GM06990 (cell line): Measurements from ENCODE around the gene CFAP46.

Experiments
- DNase-seq: peaks from one replicate; pipeline ENCODE4 v3.0.0-alpha.2; 2011; ENCODE audit not compliant: insufficient read length; ENCODE audit errors: extremely low read depth
- H3K27me3 ChIP-seq: replicated peaks from 2 replicates; pipeline ENCODE4 v1.6.0; 2011; ENCODE audit warnings: low read length; ENCODE audit not compliant: control insufficient read depth, insufficient read depth
- H3K36me3 ChIP-seq: 2 replicates; pipeline ENCODE4 v1.5.1; 2011; ENCODE audit warnings: low read length; ENCODE audit not compliant: control insufficient read depth, insufficient read depth
- H3K4me3 ChIP-seq: replicated peaks from 2 replicates; pipeline ENCODE4 v1.5.1; 2011; ENCODE audit warnings: low read depth, mild to moderate bottlenecking, control low read depth, low read length
- CTCF ChIP-seq: IDR thresholded peaks from 2 replicates; pipeline ENCODE4 v1.5.1; 2011; ENCODE audit warnings: low read length, control low read depth, mild to moderate bottlenecking, inconsistent platforms; ENCODE audit not compliant: insufficient read depth, poor library complexity, severe bottlenecking

The CFAP46 gene

GRCh38 chr10:132973903-132974241 is 31.5 kb upstream of the CFAP46 start:
- no peaks in the 10 kb centered on the region; the same call in 1 of the 2 replicates for H3K27me3 ChIP-seq
- no peak overlapping the region for H3K4me3 ChIP-seq
- TF ChIP-seq CTCF = no peak
- H3K36me3 ChIP-seq = no peaks in the 10 kb centered on the region
- no peak for DNase-seq

GRCh38 chr10:132972986-132973902 is 30.9 kb upstream of the CFAP46 start:
- no peak for DNase-seq
- H3K4me3 ChIP-seq = no peak overlapping the region
- no peak for TF ChIP-seq CTCF
- H3K27me3 ChIP-seq = no peaks in the 10 kb centered on the region; the same call in 1 of the 2 replicates
- no peaks in the 10 kb centered on the region for H3K36me3 ChIP-seq

GRCh38 chr10:132972149-132972985 is 30.0 kb upstream of the CFAP46 start:
- Histone ChIP-seq H3K4me3 (no peak overlapping the region), H3K27me3 (no peaks in the 10 kb centered on the region; the same call in 1 of the 2 replicates), H3K36me3 (no peaks in the 10 kb centered on the region)
- no peak for TF ChIP-seq CTCF
- DNase-seq = no peak

- Histone ChIP-seq H3K4me3 (no peak overlapping the region), H3K27me3 (no peaks in the 10 kb centered on the region; the same call in none of the 2 replicates), H3K36me3 (no peaks in the 10 kb centered on the region)
- TF ChIP-seq CTCF = no peak
- DNase-seq = no peak
Observed at GRCh38 chr10:132971448-132972148, 29.2 kb upstream of the CFAP46 start.

GRCh38 chr10:132970641-132971438 is 28.5 kb upstream of the CFAP46 start:
- Histone ChIP-seq H3K4me3 (no peak overlapping the region), H3K36me3 (no peaks in the 10 kb centered on the region), H3K27me3 (no peaks in the 10 kb centered on the region; the same call in none of the 2 replicates)
- TF ChIP-seq CTCF = no peak
- no peak for DNase-seq
